GM19239 (cell line): ENCODE measurements around the gene WWOX.
A peak's percentile ranks its signal among the peaks of the same experiment; 100 is the strongest.
"Not testable (repeated sequence)": the region's sequence is repeated elsewhere in the genome, so short reads cannot be mapped to it uniquely, and the experiment has no call there.

Source experiments
- DNase-seq: peaks from one replicate; pipeline ENCODE4 v3.0.0; 2011; ENCODE audit warnings: low spot score; ENCODE audit not compliant: insufficient read length
- FAIRE-seq: peaks from 2 replicates; lab custom pipeline; 2011; peaks lifted over from hg19 to GRCh38; lab: Jason Lieb, UNC

The WWOX gene

GRCh38 chr16:78099271-78100111 lies at the start of gene WWOX:
WWOX (plus strand) TSS chr16:78099654.
- DNase-seq, result peak; percentile 82
- peak; percentile 83 for FAIRE-seq

GRCh38 chr16:78050734-78051400 lies 48.6 kb upstream of the WWOX start:
- no peak for DNase-seq
- no peak for FAIRE-seq

GRCh38 chr16:78057803-78058564 lies 41.5 kb upstream of the WWOX start:
- DNase-seq (no peak), FAIRE-seq (no peak)

- not testable (repeated sequence) for FAIRE-seq, DNase-seq
Measured at GRCh38 chr16:78059806-78060205, 39.6 kb upstream of the WWOX start.

- no peak for FAIRE-seq
Measured at GRCh38 chr16:78060295-78060694, 39.2 kb upstream of the WWOX start.

GRCh38 chr16:78060809-78061208 lies 38.6 kb upstream of the WWOX start:
- DNase-seq (no peak), FAIRE-seq (no peak)

More at GRCh38 chr16:78060295-78060694, 39.2 kb upstream of the WWOX start:
- DNase-seq, result no peak

GRCh38 chr16:78065319-78065718 lies 34.1 kb upstream of the WWOX start:
- DNase-seq (no peak), FAIRE-seq (no peak)

GRCh38 chr16:78069913-78070312 lies 29.5 kb upstream of the WWOX start:
- DNase-seq, result no peak
- FAIRE-seq, result no peak

- DNase-seq, result no peak
Measured at GRCh38 chr16:78072275-78072674, 27.2 kb upstream of the WWOX start.

GRCh38 chr16:78075800-78076199 lies 23.7 kb upstream of the WWOX start:
- no peak for DNase-seq
- FAIRE-seq, result no peak

More at GRCh38 chr16:78072275-78072674, 27.2 kb upstream of the WWOX start:
- FAIRE-seq, result no peak

- FAIRE-seq, result no peak
- no peak for DNase-seq
Measured at GRCh38 chr16:78081341-78081740, 18.1 kb upstream of the WWOX start.

GRCh38 chr16:78091419-78091818 lies 8.0 kb upstream of the WWOX start:
- DNase-seq (no peak), FAIRE-seq (no peak)

- DNase-seq (no peak), FAIRE-seq (no peak)
Measured at GRCh38 chr16:78092758-78093157, 6.7 kb upstream of the WWOX start.

GRCh38 chr16:78094166-78094565 lies 5.3 kb upstream of the WWOX start:
- FAIRE-seq (no peak), DNase-seq (no peak)

- FAIRE-seq, result no peak
- no peak for DNase-seq
Measured at GRCh38 chr16:78094998-78095397, 4.5 kb upstream of the WWOX start.

- no peak for DNase-seq
- FAIRE-seq, result no peak
Measured at GRCh38 chr16:78096386-78096785, 3.1 kb upstream of the WWOX start.

- DNase-seq (no peak), FAIRE-seq (no peak)
Measured at GRCh38 chr16:78097548-78097947, 1.9 kb upstream of the WWOX start.

GRCh38 chr16:78098087-78098486 lies 1.4 kb upstream of the WWOX start:
- DNase-seq, result no peak
- FAIRE-seq, result no peak

- FAIRE-seq, result no peak
- no peak for DNase-seq
Measured at GRCh38 chr16:78098595-78099270, 721 bp upstream of the WWOX start.

- DNase-seq (peak; percentile 40), FAIRE-seq (peak; percentile 53)
Measured at GRCh38 chr16:78100112-78100467, 636 bp downstream of the WWOX start.
